HG03378 (cell line): Measurements from ENCODE around the gene HOXA9.

ENCODE experiments used
- ATAC-seq: cut with Tn5 transposase; IDR thresholded peaks from one replicate; pipeline ENCODE4 v1.9.1; 2021; ENCODE audit warnings: mild to moderate bottlenecking, moderate library complexity; ENCODE audit not compliant: unreplicated experiment

Gene HOXA9

DNA sequence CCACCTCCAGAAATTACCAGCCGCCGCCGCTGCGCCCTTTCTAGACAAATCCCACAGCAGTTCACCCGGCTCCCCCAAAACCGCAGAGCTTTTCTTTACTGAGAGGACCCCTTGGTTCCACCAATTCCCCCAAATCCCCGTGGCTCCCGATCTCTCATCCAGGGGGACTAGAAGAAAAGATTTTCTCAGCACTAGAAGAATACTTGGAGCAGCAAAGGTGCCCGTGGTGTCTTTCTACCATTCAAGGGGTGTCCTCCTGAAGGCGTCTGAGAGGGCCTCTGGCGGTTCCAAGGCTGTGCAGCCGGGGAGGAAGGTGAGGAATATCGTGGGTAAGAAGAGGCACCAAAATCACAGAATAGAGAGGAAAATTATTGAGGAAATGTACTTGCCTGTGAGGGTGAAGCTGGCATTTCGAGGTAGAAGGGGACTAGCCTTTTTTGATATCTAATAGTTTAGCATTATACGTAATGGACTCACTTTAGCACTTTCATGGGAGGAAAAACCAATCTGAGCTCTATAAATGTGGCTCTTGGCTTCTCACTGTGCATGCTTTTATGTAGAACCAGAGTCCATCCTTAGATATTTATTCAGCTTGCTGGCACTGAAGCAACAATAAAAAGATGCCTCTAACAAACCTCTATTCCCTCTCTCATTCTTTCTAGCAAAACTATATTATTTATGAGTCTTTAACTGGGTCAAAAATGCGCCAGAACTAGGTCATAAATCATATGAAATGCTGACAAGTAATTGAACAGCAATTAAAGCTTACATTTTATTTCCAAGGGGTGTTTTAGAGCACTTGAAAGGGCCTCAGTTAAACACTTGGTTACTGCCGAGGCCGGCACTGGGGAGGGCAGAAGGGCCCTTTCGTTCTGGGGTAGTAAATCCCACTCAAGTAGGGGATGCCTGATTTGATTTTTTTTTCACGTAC is 49.0 kb downstream of the HOXA9 start:
- ATAC-seq, result no peak

DNA sequence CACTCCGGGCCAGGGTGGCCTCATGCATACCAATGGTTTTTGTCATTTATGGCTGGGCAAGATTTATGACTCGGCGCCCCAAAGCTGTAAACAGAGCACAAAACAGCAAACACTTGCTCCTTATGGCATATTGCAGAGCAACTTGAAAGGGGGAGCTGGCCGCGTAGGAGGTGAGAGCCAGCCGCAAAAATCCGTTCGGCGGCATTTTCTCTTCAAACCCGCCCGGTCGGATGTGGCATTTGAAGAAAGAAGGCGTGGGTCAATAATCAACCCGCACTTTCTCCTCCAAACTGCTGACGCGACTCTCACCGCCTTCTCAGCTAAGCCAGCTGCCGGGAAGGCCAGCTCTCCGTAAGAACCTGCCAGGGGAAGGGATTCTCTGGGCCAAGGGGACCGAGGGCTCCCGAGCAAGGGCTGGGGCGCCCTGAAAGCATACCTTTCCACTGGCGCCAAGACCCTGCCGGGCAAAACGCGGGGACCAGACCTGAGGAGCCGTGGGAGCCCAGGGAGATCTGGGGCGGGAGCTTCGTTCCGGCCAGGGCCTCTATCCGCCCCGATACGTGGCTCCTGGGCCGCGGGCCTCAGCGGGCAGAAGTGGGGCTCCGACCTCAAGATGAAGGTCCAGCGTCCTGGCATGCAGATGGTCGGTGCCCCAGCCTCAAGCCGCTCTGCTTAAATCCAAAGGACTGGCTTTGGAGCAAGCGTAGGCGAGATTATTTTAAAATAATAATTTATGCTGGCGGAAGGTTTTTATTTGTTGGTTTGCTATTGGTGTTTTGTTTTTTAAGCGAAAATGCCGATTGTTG is 49.9 kb downstream of the HOXA9 start:
- ATAC-seq, result no peak

DNA sequence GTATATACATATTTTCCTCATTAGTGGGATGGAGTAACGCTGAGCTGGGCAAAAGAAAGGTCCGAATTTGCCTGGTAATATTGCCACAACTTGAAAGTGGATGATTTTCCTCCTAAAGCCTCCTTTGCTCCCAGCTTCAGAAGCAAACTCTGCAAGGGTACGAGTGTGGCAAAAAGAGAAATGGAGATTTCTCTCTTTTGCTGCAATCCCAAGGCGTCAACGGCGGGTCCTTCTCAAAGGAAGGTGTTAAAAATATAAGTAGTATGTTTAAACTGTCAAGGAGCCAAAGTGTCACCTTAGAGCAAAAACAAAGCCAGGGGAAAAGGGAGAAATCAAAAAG is 50.5 kb downstream of the HOXA9 start:
- ATAC-seq, result no peak

DNA sequence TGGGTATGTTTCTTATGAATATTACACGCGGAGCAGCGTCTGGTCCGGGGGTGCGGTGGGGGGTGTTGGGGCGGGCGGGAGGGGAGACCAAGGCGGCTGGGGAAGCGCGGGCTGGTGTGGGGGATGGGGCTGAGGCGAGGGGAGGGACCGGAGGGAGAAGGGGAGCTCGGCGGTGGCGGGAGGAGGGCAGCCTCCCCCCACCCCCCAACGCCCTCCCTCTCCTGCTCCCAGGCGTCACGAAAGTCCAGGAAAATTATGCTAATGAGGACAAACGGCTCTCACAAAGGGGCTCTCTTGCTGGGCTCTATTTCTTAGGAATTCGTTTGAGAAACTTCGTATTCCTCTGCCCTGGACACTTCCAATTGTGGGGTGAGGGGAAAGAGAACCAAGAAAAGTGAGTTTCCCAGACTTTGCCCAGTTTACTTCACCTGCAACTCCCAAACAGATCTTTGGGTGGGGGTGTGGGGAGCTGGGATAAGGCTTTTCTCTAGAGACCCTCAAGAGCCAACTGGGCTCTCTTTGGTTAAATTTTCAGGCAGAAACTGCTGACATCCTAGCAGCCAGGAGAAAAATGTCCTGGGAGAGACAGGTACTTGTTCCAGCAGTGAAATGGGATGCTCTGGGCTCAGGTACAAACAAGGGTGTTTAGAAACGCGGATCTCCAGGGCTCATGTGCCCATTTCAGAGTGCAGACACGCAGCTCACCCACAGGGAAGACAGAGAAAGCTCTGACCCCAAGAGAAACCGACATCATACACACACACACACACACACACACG is 51.2 kb downstream of the HOXA9 start:
- no peak for ATAC-seq

DNA sequence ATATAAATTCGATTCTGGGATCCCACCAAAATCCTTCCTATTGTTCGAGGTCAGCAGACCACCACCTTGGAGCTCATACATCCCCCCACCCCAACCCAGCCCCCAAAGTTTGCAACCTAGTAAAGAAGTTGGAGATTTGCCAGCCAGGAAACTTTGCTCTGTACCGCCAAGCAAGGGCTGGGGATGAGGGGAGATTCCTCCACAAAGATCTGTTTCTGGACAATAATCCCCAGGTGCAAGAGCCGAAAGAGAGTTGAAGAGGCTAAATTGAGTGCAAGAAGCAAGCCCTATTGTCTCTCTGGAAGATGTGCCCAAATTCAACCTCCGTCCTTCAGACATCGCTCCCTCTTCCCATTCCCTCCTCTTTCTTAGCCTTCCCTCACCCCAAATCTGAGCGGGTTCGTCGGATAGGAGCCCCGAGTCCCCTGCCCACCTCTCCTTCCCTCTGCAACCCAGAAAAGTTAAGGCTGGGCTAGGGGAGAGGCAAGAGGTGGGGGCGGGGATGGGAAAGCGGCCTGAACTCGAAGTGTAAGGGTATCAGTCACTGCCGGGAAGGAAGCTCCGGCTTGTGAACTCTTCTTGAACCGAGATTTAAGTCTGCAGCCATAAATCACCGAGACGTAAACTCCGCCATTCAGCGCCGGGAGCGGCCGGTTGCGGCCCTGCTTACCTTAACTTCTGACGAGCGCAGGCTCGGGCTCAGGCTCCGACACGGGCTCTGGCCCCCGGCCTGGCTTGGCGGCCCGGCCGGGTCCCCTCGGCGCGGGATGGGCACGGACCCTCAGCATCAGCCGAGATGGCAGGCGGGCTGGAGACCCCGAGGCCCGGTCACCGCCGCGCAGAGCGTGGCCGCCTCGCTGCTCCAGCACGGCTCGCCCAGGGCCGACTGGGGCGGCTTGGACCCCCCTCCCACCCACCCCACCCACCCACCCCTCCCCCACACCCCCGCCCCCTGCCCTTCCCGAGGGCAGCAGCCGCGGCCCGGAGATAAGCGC is 52.1 kb downstream of the HOXA9 start:
- ATAC-seq, result no peak
